Measurements from ENCODE around the gene DOK4. TPM values are rescaled to one million over a fixed set of nuclear protein-coding genes. Genes with fewer than 3 reads are reported as not detected.
A peak's percentile ranks its signal among the peaks of the same experiment; 100 is the strongest.

Gene DOK4
- total RNA-seq, 1 donor from 2014 or later, result 25.5 TPM

DNA sequence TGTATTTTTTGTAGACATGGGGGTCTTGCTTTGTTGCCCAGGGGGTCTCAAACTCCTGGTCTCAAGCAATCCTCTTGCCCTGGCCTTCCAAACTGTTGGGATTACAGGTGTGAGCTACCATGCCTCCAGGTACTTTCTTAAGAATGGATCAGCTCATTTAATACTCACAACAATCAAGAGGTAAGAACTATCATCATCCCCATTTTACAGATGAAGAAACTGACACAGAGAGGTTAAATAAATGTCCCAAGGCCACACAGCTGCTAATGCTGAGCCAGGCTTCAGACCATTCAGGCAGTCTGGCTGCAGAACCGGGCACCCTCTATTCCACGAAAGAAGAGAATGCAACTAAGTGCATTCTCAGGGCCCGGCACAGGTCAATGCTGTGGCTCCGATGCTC, 28.1 kb upstream of the DOK4 start:
- Histone ChIP-seq H2AFZ (ENCODE audit: low read depth, low read length) (no peak overlapping the region), H4K20me1 (ENCODE audit: insufficient read depth, low read length) (peaks cover 5% of the 10 kb centered on the region), H3K9ac (ENCODE audit: low read length) (no peak overlapping the region), H3K9me3 (ENCODE audit: insufficient read depth, low read depth, low read length) (no peaks in the 10 kb centered on the region), H3K27ac (ENCODE audit: low read depth, low read length) (no peak overlapping the region), H3K4me2 (ENCODE audit: low read length) (no peak overlapping the region), H3K4me3 (ENCODE audit: insufficient read depth, low read depth, low read length) (no peak overlapping the region), H3K79me2 (ENCODE audit: insufficient read depth, low read length) (no peaks in the 10 kb centered on the region), H3K27me3 (ENCODE audit: insufficient read depth, low read length) (no peaks in the 10 kb centered on the region), H3K36me3 (ENCODE audit: insufficient read depth, low read length) (no peaks in the 10 kb centered on the region), H3K4me1 (ENCODE audit: insufficient read depth, low read length) (no peaks in the 10 kb centered on the region)
- Mint-ChIP-seq H3K4me1 (ENCODE audit: low read depth, unreplicated experiment) (peaks cover 2% of the 10 kb centered on the region), H3K27ac (ENCODE audit: unreplicated experiment) (no peak overlapping the region), H3K36me3 (ENCODE audit: low read depth, unreplicated experiment) (peaks cover 15% of the 10 kb centered on the region), H3K27me3 (ENCODE audit: low read depth, unreplicated experiment) (peaks cover 5% of the 10 kb centered on the region), H3K4me3 (ENCODE audit: unreplicated experiment) (no peak overlapping the region), H3K9me3 (ENCODE audit: unreplicated experiment) (no peaks in the 10 kb centered on the region)
- no peak for FAIRE-seq
- no peak for TF ChIP-seq EZH2 (IDR thresholded peaks at IDR 0.05; ENCODE audit: insufficient read depth, low read length)
- TF ChIP-seq CTCF (IDR thresholded peaks at IDR 0.05; ENCODE audit: insufficient read depth, low read depth, low read length), result no peak
- no peak for DNase-seq (ENCODE audit: low read depth)

- H3K4me1 Mint-ChIP-seq (ENCODE audit: low read depth, unreplicated experiment), result peaks cover 2% of the 10 kb centered on the region
- H3K27ac ChIP-seq (ENCODE audit: low read depth, low read length), result no peak overlapping the region
- no peak overlapping the region for H3K4me3 ChIP-seq (ENCODE audit: insufficient read depth, low read depth, low read length)
- H3K36me3 ChIP-seq (ENCODE audit: insufficient read depth, low read length), result no peaks in the 10 kb centered on the region
- no peak overlapping the region for H3K9ac ChIP-seq (ENCODE audit: low read length)
- H4K20me1 ChIP-seq (ENCODE audit: insufficient read depth, low read length), result no peaks in the 10 kb centered on the region
- FAIRE-seq (no peak), DNase-seq (ENCODE audit: low read depth) (no peak)
- no peaks in the 10 kb centered on the region for H3K79me2 ChIP-seq (ENCODE audit: insufficient read depth, low read length)
- H3K27me3 ChIP-seq (ENCODE audit: insufficient read depth, low read length), result no peaks in the 10 kb centered on the region
- no peaks in the 10 kb centered on the region for H3K9me3 ChIP-seq (ENCODE audit: insufficient read depth, low read depth, low read length)
- no peak overlapping the region for H2AFZ ChIP-seq (ENCODE audit: low read depth, low read length)
- H3K27ac Mint-ChIP-seq (ENCODE audit: unreplicated experiment), result no peak overlapping the region
- peaks cover 7% of the 10 kb centered on the region for H3K27me3 Mint-ChIP-seq (ENCODE audit: low read depth, unreplicated experiment)
- no peak overlapping the region for H3K4me2 ChIP-seq (ENCODE audit: low read length)
- H3K4me3 Mint-ChIP-seq (ENCODE audit: unreplicated experiment), result no peak overlapping the region
- no peaks in the 10 kb centered on the region for H3K9me3 Mint-ChIP-seq (ENCODE audit: unreplicated experiment)
- no peaks in the 10 kb centered on the region for H3K4me1 ChIP-seq (ENCODE audit: insufficient read depth, low read length)
- TF ChIP-seq EZH2 (IDR thresholded peaks at IDR 0.05; ENCODE audit: insufficient read depth, low read length), result no peak
- peaks cover 12% of the 10 kb centered on the region for H3K36me3 Mint-ChIP-seq (ENCODE audit: low read depth, unreplicated experiment)
Observed at GRCh38 chr16:57513371-57514102, 27.2 kb upstream of the DOK4 start.

DNA sequence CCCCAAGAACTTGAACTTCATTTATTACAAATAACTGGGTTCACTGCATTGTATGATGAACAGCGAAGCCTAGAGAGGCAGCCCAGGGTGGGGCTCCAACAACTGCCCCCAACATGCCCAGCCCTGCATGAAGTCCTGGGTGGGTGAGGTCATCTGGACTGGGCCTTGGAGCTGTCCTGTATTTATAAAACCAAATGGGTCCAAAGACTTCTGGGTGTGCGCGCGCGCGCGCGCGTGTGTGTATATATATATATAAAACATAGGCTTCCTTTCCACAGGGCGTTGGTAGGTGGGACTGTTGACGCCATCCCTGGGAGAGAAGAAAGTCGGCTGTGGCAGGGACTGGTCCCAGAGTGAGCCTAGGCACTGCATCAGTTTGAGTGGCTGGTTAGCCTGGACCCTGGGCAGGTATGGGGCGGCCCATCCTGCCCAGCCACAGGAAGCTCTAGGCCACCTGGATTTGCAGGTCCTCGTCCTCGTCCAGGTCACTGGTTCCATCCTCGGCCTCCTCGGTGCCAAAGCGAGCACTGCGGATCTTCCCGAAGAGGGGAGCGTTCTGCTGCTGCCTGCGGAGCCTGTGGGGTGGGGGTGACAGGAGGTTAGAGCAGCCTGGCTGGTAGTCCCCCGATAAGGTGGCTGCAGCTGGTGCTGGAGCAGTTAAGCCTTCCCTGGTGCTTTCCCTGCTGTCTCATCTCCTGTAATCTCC, 26.2 kb upstream of the DOK4 start:
- H3K27ac Mint-ChIP-seq (ENCODE audit: unreplicated experiment), result peak overlapping the region; percentile 53
- no peak overlapping the region for H3K27ac ChIP-seq (ENCODE audit: low read depth, low read length)
- H3K4me1 Mint-ChIP-seq (ENCODE audit: low read depth, unreplicated experiment), result peaks cover 2% of the 10 kb centered on the region
- no peaks in the 10 kb centered on the region for H3K4me1 ChIP-seq (ENCODE audit: insufficient read depth, low read length)
- H3K79me2 ChIP-seq (ENCODE audit: insufficient read depth, low read length), result no peaks in the 10 kb centered on the region
- no peak overlapping the region for H3K4me3 ChIP-seq (ENCODE audit: insufficient read depth, low read depth, low read length)
- H4K20me1 ChIP-seq (ENCODE audit: insufficient read depth, low read length), result no peaks in the 10 kb centered on the region
- no peak for TF ChIP-seq CTCF (IDR thresholded peaks at IDR 0.05; ENCODE audit: insufficient read depth, low read depth, low read length)
- TF ChIP-seq EZH2 (IDR thresholded peaks at IDR 0.05; ENCODE audit: insufficient read depth, low read length), result no peak
- H3K4me2 ChIP-seq (ENCODE audit: low read length), result no peak overlapping the region
- peaks cover 9% of the 10 kb centered on the region for H3K36me3 Mint-ChIP-seq (ENCODE audit: low read depth, unreplicated experiment)
- no peaks in the 10 kb centered on the region for H3K9me3 Mint-ChIP-seq (ENCODE audit: unreplicated experiment)
- no peaks in the 10 kb centered on the region for H3K36me3 ChIP-seq (ENCODE audit: insufficient read depth, low read length)
- no peak overlapping the region for H3K9ac ChIP-seq (ENCODE audit: low read length)
- H2AFZ ChIP-seq (ENCODE audit: low read depth, low read length), result no peak overlapping the region
- no peaks in the 10 kb centered on the region for H3K27me3 ChIP-seq (ENCODE audit: insufficient read depth, low read length)
- DNase-seq (ENCODE audit: low read depth), result no peak
- H3K9me3 ChIP-seq (ENCODE audit: insufficient read depth, low read depth, low read length), result no peaks in the 10 kb centered on the region
- H3K27me3 Mint-ChIP-seq (ENCODE audit: low read depth, unreplicated experiment), result peaks cover 7% of the 10 kb centered on the region
- no peak overlapping the region for H3K4me3 Mint-ChIP-seq (ENCODE audit: unreplicated experiment)
- no peak for FAIRE-seq
